Activated T-helper 1 cell treated with Interleukin-2 at 50 U/mL for 16 hours (primary cell): ENCODE results near the gene AKAP6.

Experiments used
- DNase-seq: peaks from one replicate; pipeline ENCODE4 v3.0.0-alpha.2; 2020; ENCODE audit warnings: low read depth

The AKAP6 gene, protein sequence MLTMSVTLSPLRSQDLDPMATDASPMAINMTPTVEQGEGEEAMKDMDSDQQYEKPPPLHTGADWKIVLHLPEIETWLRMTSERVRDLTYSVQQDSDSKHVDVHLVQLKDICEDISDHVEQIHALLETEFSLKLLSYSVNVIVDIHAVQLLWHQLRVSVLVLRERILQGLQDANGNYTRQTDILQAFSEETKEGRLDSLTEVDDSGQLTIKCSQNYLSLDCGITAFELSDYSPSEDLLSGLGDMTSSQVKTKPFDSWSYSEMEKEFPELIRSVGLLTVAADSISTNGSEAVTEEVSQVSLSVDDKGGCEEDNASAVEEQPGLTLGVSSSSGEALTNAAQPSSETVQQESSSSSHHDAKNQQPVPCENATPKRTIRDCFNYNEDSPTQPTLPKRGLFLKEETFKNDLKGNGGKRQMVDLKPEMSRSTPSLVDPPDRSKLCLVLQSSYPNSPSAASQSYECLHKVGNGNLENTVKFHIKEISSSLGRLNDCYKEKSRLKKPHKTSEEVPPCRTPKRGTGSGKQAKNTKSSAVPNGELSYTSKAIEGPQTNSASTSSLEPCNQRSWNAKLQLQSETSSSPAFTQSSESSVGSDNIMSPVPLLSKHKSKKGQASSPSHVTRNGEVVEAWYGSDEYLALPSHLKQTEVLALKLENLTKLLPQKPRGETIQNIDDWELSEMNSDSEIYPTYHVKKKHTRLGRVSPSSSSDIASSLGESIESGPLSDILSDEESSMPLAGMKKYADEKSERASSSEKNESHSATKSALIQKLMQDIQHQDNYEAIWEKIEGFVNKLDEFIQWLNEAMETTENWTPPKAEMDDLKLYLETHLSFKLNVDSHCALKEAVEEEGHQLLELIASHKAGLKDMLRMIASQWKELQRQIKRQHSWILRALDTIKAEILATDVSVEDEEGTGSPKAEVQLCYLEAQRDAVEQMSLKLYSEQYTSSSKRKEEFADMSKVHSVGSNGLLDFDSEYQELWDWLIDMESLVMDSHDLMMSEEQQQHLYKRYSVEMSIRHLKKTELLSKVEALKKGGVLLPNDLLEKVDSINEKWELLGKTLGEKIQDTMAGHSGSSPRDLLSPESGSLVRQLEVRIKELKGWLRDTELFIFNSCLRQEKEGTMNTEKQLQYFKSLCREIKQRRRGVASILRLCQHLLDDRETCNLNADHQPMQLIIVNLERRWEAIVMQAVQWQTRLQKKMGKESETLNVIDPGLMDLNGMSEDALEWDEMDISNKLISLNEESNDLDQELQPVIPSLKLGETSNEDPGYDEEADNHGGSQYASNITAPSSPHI (N-terminal part only)

DNA sequence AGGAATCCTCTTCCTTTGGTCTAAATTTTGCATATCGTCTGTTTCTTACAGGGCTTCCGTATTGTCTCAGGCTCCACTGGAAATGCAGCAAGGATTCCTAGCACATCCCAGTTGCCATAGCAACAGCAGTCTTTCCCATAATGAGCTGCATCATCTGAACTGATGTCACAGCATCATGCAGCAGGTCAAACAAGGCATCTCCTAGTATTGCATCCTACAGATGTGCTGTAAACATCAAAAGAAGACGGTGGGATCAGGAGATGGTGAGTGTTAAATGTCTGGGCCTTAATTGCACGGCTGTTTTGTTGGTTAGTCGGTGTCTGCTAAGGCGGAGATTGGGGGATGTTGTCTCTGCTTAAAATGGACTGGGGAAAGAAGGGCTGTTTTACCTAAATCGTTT is at the start of gene AKAP6:
Gene AKAP6 (plus strand): TSS at position 153 of the 400 bp plus-strand sequence. CDS start 104,196 bp downstream, outside the sequence.
- DNase-seq: no peak

DNA sequence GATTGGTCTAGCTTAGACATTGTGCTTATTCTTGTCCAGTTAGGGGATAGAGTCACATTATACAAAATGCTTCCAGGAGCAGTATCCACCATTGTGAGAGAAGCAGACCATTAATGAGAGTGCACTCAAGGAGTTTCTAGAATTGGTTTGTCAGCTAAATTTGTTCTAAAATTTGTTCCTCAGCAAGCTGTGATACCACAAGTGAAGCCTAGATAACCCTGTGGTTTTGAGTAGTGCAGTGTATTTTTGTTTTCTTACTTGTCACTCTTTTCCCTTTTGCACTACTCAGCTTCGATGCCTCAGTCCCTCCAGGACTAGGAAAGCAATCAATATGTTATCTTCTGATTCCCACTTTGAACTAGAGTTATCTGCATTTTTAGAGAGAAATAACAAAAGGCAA is 42.5 kb upstream of the AKAP6 start:
- no peak for DNase-seq

DNA sequence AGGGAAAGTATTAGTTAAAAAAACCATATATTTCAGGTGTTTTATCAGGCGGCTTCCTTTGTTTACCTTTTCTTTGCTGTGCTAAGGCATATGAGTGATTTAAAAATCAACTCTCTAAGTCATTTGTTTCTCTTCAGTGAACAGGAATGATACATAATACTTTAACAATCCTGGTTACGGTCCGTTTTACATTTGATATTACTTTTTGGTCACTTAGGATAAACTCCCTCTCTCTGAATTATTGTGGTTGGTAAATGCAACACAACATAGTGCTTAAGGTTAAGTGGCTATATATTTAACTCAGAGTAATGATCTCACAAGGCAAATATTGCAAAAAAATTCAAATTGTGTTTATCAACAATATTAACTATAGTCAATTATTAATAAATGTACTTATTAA is 32.7 kb upstream of the AKAP6 start:
- DNase-seq: no peak

DNA sequence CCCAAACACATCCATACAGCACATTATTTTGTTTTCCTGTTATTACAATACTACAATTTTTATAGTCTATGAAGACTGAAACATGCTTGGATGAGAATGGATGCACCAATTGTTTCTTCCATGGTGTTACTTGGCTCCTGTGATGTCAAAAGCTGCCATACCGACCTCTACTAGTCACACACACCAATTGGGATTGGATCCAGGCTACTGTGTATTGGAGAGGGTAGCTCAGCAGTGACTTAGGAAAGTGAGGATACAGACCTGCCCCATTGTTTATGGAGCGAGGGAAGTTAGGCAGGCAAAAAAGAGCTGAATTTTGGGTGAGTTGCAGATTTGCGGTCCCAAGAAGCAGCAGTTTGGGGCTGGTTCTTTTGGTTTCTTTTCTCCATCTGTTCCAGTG is 30.8 kb upstream of the AKAP6 start:
- no peak for DNase-seq

DNA sequence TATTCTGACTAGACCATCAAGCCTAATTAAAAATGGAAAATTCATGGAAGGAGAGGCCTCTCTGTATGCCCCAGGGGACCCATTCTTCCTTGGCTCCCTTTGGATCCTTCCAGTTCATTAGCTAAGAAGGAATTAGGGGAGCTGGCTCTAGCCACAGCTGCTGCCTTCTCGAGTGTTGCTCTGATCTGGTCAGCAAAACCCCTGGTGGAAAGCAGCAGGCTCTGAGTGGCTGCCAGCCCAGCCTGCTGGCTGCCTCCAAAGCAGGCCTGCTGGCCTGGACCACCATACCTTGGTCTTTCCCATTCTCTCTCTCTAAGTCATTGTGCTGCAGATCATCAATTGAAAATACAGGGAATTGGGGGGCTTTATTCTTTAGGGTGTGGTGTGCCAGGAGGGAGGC is 29.0 kb upstream of the AKAP6 start:
- no peak for DNase-seq

DNA sequence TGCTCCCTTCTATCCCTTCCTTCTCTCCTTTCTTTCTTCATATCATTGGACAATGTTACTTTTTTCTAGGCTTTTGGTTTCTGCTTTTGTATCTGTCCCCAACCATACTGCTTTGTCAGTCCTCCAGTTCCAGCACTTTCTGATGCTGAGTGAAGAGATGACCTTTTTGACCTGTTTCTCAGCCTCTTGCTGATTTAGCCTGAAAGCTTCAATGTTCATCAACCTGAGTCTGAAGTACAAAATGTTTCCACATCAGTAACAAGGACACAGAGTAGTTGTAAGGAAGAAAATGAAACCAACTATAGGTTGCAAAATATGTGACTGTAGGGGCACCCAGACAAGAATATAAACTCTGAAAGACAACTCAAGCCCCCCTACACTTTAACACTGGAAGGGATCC is 25.2 kb upstream of the AKAP6 start:
- DNase-seq: no peak

DNA sequence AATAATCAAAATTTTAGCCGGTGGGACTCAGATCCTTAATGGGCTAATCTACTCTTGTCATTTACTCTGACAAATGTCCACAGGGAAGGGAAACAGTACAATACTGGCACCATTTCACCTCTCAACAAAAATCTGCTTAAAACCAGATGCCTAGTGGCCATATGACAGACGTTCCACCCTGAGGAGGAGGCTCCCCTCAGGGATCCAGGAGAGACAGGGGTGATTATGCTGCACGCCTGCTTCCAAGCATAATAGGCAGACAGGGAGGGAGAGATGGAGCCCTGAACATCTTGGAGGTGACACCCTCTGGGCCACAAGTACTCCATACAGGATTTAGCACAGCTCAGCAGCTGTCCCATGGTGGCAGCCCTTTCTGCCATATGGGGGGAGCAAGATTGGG is 24.8 kb upstream of the AKAP6 start:
- DNase-seq: no peak

DNA sequence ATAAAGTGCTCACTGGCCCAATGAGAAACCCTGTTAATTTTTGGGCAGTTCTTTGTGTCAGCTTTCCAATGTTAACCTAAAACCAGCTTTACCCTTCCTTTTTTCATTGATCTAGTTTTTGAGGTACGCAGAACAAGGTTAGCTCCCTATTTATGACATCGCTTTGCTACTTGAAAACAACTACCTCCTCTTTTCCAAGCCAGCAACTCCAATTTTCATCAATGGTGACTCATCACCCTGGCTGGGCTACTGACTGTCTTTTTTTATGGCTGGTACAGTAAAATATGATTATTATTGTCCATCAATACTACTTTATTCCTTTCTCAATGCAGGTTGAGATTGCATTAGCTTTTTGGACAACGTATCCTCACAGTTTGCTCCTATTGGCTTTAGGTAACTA is 22.5 kb upstream of the AKAP6 start:
- no peak for DNase-seq

DNA sequence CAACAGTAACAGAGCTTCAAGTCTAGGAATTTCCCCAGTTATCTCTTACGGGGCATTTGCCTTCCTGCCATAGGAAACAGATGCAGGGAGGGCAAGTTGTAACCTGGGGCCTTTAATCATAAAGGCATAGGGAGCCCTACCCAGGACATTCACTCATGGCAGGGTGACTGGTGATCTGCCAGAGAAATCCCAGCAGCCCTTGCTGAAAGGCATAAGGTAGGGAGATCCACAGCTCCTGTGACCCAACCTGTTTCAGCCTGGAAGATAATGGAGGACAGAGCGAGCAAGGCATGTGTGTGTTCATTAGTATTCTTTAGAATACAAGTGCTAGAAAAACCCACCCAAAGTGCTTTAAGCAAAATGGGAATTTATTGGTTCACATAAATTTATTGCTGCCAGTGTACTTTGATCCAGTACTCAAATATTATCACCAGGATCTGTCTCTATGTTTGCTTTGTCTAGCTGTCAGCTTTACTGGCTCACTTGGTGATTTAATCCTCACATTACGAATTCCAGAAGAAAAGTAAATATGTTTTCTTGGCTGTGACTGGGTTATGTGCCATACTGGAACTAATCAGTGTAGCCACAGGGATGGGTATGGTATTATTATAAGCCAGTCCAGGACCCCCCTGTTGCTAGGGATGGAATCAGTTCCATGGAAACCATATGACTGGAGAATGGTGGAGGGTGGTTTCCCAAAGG is 21.1 kb upstream of the AKAP6 start:
- no peak for DNase-seq

DNA sequence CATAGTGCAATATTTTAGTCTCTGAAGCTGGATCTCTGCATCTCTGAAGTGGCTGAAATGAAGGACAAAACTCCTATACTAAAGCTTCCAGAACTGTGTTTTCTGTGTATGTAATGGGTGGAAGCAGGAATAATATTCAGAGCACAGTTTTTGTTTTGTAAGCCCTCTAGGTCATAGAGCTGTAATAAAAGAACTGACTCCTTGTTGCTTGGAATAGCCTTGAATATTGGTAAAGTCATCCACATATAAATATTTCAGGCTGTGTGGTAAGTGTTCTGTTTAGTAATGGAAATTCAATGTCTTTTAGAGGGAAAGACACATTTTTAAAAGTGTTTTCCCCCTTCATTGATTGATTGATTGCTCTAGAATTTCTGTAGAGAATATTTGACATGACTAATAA is 18.2 kb upstream of the AKAP6 start:
- DNase-seq: no peak

DNA sequence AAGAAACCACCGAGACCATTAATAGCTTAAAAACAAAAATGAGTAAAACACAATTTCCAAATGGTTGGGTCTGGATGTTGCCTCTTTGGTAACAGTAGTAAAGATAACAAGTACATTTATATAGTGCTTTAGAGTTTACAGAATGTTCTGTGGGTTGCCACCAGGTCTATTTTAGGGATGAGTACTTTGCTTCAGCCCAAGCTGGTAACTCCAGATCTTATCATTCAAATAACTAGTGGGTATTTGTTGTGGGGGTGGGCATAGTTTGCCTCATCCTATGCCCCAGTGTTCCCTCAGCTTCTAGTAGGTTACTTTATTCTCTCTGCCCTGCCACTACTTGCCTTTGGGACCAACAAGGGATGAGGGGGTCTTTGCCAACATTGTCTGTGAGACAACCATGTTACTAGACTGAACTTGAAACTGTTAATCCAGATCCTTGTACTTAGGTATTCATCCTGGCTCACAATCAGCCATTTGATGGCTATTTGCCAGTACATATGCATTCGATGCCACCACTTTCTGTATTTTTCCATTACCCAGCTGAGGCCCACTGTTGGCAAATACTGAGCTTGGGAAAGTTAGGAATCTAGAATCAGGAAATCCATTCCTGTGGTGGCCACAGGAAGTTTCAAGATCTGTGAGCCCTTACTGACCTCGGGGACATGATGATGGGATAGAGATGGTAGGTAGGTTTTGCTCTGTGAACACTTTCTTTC is 17.6 kb upstream of the AKAP6 start:
- no peak for DNase-seq

DNA sequence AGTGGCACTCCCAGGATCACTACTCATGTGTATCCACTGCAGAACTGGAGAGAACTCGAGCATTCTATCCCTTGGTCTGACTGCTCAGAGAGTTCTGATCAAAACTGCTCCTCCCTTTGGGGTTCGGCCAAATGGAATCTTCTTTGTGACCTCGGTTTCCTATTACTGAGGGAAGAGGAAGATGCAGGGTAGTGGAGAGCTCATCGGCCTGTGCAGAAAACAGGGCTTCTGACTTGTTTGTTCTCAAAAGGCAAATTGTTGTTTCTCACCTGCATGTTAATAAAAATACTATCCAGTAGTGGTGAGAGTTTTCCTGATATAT is 17.1 kb upstream of the AKAP6 start:
- DNase-seq: no peak

DNA sequence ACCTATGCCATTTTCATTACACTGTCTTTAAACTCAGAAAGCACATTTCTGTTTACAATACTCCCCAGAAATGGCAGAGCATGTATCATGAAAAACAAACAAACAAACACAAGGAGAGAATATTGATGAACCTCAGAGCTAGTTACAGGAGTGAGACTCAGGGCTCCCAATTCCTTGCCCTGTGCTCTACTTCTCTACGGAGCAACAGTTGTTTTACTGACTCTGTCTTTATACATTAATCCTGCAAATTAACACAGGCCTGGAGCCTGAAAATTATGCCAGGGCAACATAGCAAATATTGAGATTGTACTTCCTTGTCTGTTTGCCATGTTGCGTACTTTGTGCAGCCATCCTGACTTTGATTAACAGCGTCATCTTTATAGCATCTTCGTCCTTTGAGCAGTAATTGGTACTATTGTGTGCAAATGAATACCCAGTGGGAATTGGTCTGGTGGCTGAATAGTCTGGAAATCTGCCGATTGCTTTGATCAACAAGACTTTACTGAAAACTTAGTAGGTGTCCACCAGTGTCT is 15.2 kb upstream of the AKAP6 start:
- no peak for DNase-seq

DNA sequence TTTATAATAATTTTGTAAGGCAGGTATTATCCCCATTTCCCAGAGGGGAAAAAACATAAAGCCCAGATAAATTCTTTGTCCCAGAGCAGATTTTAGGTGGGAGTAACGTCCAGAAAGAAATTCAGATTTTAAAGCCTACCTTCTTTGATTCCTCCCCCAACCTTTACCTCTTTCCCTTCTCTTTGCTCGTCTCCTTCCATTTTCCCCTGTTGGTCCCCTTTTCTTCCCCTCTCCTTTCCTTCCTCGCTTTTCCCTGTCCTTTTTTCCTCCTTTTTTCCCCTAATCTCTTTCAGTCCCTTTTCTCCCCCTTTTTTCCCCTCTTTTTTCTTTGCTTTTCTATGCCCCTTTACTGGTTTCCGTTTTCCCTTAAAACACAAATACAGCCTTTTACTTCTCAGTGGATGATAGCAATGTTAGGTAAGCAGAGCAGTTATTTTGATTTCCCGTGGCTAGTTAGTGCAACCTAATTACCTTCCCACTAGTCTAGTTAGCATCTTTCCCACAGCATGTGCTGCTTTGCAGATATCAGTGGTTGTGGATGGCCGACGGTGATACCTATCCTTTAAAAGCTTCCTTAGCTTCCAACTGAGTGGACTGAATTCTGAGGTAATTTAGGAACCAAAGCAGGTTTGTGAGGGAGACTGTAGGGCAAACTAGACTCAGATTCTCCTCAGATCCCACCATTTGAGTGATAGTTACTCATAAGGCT is 10.9 kb upstream of the AKAP6 start:
- no peak for DNase-seq

DNA sequence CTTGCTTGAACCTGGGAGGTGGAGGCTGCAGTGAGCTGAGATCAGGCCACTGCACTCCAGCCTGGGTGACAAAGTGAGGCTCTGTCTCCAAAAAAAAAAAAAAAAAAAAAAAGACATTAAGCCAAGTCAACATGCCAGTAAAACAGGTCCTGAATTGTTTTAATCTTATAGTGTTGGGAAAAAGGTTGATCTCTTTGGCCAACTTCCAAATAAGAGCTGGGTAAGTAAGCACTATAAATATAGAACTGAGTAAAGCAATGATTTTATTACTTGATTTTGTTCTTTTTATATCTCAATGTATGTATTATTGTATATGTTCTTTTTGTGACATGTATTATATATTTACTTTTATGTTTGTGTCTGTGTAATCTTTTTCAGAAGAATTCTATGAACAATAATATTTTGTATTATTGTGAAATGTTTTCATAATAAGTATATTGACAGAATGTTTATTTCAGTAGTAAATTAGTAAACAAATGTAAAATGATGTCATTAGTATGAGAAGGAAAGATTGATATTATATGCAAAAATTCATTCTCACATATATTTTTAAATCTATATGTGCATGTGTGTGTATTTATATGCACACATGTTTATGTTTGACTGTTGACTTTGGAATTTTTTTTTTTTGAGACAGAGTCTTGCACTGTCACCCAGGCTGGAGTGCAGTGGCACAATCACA is 9.6 kb upstream of the AKAP6 start:
- DNase-seq: no peak

DNA sequence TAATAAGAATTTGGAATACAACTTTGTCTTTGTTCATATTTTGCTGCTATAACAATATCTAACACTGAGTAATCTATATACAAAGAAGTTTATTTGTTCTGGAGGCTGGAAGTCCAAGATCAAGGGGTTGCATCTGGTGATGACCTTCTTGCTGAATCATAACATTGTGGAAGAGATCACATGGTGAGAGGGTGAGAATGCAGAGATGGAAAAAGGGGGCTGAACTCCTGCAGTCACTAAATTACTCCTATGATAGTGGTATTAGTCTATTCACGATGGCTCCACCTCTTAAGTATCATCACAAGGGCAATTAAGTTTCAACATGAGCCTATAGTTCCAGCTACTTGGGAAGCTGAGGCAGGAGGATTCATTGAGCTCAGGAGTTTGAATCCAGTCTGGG is 4.5 kb upstream of the AKAP6 start:
- DNase-seq: no peak

DNA sequence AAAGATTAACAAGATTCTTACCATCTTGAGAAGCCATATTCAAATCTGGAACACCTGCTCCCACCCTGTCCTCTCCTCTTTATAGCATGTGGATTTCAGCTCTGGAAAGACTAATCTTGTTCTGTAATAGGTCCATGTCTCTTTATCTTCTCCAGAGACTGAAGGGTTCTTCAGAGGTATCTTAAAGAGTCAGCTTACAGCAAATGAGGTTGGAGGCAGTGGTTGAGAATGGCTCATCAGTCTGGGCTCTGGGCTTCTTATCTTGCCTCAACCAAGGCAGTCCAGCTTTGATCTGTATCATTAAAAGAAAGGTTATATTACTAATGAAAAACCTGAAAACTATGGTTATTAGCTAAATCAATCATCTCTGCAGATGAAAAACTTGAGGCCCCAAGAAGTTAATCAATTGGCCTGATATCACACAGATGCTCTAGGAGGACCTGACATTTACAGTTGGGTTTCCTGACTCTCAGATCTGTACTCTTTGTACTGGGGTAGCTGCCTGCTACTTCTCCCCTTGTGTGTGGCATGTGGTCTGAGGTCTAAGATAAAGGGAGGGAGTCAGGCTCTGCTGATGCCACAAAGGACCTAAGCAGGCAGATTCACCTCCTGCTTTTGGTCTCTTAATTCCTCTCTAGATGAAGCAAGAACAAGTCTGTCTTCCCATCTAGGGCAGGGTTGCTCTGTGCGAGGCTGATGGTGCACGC is 1.7 kb upstream of the AKAP6 start:
- no peak for DNase-seq

DNA sequence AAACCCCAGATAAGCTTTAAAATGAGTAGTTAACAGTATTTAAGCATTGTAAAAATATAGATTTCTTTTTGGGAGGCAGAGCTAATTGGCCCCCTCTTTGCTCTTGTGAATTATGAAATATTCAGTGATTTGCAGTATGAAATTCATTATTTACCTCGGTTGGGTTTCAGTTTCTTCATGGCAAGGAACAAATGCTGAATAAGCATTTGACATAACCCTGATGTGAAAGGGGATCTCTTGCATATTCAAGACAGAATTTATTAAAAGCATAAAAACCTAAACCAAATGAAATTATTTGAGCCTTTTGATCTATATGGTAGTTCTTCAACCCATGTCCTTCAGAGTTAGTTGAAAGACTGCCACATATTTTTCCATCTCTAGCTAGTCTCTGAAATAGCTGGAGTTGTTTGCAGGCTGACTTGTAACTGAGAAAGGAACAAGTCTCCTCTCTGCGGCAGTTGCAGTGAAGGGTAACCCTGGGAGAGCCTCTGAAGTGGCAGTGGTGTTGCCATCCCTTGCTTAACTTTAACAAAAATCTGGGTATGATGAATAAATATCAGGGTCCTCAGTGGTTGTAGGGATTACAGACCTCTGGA is 690 bp downstream of the AKAP6 start:
- no peak for DNase-seq
